COLO829 (cell line): ENCODE results near the gene NCKIPSD.
A peak's percentile ranks its signal among the peaks of the same experiment; 100 is the strongest.

Experiments used
- DNase-seq: peaks from one replicate; pipeline ENCODE4 v3.0.0; 2012; ENCODE audit warnings: low spot score

Gene NCKIPSD

DNA sequence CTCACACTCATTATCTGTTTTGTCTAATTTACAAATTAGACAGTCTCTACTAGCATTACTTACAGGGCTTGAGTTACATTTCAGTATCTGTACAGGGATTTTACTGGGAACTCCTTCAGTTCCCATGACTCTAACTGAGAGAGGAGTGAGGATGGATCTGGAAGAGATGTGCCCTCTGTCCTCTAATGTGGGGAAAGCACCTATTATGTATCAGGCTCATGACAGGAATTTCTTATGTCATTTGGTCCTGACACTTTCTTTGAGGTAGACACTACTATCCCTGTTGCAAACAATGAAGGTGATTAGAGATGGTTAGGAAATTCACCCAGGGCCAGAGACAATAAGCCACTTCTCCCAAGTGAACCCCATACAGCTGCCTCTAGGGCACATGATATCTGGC is 10.9 kb upstream of the NCKIPSD start:
- no peak for DNase-seq

DNA sequence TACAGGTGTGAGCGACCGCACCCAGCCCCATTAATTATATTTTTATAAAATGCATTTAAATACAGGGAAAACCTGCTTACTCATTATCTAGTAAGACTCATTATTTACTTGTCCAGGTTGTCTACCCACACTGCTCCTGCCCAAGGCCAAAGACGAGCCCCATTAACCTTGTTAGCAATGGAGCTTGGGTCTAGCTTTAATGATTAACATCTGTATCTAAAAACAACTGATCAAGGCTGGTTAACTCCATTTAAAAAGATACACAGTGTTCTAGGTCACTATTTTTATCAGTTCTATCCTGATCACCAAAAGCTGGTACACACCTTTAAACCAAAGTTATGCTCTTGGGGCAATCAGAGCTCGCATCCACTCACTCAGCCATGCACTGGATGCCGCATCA is 10.4 kb upstream of the NCKIPSD start:
- DNase-seq: no peak

DNA sequence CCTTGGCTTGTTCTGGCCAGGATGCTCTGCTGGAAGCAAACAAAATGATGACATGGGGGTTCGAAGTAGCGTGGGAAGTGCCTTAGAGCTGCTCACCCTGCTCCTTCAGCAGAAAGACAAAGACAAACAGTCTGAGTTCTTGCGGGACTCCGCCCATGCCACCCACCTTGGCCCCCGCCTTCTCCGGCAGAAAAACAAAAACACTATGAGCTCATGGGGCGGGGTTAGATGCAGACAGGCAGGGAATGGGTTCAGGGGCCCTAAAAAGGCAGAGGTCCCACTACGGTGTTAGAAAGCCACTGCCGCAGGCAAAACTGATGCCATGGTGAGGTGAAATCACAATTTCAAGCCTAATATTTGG is 9.7 kb upstream of the NCKIPSD start:
- no peak for DNase-seq

DNA sequence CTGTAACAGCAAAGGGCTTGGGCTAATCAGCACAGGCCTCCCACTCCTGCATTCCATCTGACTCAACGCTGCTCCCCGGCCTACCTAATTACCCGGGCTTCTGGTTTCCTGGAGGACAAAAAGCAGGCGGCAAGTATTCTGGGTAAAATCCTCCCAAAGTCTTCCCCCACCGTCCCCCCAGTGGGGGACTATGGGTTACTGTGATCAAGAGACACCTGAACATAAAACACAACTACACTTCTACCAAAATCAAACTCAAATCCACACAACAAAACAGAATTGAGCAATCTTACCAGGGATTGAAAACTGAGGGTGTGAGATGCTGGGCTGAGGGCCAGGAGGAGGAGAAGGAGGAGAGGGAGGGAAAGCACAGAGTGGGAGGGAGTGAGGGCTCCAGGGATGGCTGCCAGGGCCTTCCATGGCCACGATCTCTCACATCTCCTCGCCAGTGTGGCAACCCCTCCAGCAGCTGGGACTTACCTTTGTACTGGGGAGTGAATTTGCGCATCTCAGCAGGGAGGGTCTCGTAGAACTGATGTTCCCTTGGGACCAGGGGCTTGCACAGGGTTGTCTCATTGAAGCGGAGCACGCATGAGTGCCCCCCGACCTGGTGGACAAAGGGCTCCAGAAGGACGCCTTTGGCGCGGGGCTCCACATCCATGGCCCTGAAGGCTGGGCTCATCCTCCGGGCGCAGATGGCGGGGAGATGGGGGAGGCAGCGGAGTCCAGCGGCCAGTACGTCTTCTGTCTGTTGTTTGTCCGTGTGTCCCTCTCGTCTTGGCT is 9.1 kb upstream of the NCKIPSD start:
- peak; percentile 66 for DNase-seq

DNA sequence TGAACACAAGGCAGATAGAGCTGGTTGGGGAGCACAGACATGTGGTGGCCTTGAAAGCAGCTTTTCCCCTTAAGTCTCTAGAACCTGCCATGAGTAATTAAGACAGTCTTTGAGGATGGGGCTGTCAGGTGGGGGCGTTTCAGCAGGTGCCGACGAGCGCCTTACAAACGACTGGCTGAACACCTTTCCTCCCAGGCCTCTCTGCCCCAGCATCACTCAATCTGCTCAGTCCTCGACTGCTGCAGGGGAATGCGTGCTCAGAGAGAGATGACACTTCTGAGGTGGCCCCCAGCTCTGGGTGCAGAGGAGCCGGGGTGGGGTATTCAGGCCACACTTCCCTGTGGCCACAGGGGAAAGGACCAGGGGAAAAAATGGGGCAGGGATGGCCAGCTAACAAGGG is 8.1 kb upstream of the NCKIPSD start:
- DNase-seq: no peak

DNA sequence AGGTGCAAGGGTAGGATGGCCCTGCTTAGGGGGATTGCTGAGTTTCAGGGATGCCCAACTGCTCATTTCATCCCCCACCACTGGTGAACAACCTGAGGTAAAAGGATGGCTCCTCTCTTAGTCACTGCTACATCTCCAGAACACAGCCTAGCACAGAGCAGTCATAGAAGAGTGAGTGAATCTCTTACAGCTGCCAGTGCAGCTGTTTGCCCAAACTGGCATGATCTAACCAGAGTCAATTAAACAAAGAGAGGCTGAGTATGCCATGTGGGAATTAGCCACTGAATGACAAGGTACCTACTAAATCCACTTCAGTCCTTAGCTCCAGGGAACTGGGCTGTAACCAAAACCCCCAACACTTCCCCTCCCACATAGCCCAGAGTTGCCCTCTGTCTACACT is 6.8 kb upstream of the NCKIPSD start:
- DNase-seq: no peak

DNA sequence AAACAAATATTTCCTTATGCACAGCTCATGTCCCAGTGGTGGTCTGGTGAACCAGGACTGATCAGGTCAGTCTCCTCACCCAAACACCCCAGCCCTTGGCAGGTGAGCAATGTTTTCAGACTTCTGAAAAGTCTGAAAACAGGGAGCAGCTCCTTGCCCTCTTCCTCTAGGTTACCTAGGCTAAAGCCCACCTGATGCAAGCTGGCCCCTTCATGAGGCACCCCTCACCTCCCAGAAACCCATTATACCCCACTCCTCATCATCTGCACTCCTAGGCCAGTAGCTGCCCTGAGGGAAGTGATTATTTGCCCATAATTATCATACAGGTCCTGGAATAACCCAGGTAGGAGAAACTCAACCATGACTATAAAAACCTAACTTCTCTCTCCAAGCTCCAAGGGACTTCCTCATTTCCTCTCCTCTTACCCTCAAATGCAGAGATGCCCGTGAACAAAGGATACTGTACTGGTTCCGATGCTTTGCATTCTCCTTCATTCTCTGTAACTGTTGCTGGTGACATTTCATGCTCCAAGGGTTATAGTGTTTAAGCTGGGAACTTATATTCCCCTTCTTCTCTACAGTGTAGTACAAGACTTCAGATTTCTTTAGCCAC is 5.2 kb upstream of the NCKIPSD start:
- DNase-seq: no peak

DNA sequence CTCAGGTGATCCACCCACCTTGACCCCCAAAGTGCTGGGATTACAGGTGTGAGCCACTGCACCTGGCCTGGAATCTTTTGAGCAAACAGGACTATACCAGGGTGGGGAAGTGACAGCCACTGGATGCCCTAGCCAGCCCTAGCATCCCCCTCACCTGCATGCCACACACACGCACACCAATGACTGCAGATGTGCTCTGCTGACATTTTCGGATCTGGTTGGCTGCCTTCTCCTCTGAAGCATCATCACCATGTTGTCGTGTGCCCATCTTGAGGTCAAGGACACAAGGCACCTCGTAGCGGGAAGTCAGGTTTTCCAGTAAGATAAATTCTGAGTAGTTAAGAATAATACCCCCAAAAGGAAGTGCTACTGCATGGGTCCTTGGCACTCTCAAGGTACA is 3.7 kb upstream of the NCKIPSD start:
- no peak for DNase-seq

DNA sequence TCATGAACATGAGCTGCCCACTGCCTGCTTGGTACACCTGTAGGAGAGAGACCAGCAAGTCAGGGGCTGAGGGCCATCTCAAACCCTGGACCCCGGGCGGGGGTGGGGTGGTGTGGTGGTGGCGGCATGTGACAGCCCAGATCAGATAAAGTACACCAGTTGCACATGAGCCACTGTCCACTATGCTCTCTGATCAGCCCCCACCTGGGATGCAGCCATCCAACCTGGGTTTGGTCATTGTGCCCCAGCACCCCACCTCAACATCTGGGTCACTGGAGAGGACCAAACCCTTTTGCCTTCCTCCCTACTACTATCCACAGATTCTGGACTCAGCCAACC is 3.0 kb upstream of the NCKIPSD start:
- no peak for DNase-seq

DNA sequence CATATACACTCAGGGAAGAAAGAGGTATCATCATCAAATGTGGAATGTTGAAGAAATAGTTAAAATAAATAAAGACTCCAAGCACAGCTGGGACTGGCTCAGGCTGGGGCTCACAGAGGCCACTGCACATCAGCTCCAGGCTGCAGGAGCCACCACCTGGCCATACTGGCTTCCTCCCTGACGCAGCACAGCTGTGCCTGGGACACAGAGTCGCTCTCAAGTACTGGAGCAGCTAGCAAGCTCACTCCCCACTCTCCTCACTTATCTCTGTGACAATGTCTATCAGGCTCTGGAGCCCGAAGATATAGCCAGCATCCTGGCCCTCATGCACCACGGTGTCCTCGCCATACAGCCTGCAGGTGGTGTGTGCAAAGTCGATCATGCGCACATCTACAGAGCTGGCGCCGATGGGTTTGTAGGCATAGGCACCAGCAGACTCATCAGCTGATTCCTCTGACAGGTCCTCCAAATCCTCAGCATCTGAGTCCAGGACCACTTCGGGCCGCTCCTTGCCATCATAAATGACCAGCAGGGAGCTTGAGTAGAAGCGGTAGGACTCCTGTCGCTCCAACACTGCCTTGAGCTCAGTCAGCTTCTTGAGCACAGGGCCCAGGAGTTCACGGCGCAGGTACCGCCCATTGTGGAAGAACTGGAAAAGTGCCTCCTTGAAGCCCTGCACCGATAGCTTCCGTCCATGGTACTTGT is 2.5 kb upstream of the NCKIPSD start:
- no peak for DNase-seq

DNA sequence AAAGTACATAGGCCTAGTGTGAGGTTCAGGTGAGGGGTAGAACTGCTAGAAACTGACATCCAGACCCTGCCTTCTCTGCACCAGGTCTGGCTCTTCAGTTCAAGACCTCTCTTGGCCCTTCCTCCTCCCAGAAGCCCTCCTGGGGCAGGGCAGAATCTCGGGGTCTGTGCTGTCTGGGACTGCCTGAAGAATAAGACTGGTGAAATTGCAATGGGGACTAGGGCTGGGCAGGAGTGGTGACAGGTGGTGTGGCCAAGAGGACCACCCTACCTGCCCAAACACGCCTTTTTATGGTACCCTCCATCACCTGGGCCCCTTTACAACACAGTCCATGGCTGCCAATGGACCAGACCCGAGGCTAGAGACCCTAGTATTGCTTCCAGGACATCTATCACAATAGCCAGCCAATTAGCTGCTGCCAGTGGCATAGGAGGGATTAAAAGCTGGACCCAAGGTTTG is 1.5 kb upstream of the NCKIPSD start:
- DNase-seq: no peak

DNA sequence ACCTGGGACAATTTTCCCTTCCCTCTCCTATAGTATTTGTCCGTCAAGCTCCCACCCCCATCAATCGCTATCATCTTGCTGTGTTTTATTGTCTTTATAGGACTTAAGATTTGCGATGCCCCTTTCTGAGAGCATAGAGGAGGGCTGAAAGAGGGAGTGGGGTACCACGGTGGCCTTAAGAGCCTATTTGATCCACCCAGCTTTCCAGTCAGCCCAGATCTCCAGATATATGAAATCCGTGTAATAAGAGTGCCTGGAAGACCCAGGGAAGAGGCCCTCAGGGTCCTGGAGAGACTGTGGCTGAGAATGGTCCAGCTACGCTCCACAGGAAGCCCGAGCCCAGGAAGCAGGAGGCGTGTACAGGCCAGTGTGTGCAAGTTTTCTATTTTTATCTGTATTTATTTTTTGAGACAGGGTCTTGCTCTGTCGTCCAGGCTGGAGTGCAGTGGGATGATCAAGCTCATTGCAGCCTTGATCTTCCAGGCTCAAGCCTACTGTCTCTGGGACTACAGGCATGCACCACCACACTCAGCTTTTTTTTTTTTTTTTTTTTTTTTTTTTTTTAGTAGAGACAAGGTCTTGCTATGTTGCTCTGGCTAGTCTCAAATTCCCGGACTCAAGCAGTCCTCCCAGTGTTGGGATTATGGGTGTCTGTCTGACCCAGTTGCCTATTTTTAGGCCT is 964 bp upstream of the NCKIPSD start:
- DNase-seq: no peak

DNA sequence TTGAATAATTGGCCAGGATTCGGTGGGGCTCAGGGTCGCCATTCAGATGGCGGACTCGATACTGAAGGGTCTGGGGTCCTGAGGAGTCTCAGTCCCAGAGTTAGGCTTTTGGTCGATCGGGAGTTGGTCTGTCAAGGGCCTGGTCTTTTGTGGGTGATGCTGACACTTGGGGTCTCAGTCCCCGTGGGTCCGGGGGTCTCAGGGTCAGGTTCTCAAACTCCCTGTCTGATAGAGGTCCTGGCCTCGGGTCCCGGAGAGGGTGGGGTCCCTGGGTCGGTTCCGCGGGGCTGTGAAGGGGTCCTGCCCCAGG is 467 bp downstream of the NCKIPSD start:
- no peak for DNase-seq

DNA sequence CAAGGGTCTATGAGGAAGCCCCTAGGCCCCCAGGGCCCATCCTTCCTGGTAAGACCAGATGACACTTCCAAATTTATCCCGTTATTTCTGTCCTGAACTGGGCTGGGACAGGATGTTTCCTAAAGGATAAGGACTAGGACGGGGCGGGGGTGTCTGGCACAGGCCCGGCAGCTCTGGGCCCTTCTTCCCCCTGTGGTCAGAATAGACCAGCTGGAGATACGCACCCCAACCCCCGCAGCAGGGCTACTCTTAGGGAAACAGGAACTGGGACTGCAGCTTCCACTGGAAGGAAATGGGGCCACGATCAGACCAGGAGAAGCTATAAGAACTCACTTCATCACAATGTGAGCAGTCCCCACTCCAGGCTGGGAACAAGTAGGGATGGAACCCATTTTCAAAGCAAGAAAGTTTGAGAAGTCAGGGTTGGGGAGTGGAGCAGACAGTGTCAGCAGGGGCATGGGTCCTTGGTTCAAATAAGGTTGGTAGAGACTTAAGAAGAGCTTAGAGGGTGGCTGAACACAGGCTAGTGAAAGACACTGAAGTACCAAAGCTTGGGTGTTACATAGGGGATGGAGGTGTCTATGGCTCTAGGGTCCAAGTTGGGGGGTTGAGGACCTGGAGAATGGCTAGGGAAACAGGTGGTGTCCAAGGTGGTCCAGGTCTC is 1.1 kb downstream of the NCKIPSD start:
- DNase-seq: no peak

DNA sequence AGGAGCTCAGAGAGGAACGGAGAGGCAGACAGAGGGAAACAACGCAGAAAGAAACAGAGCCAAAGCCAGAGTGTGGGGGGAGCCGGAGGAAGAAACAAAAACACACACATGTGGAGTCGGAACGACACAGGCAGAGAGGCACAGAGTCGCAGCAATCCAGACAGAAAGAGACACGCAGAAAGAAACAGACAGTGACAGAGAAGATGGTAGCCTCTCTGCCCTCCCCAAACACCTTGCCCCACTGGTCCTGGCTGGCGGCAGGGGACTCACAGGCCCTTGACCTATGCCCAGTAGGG is 1.7 kb downstream of the NCKIPSD start:
- DNase-seq: no peak

DNA sequence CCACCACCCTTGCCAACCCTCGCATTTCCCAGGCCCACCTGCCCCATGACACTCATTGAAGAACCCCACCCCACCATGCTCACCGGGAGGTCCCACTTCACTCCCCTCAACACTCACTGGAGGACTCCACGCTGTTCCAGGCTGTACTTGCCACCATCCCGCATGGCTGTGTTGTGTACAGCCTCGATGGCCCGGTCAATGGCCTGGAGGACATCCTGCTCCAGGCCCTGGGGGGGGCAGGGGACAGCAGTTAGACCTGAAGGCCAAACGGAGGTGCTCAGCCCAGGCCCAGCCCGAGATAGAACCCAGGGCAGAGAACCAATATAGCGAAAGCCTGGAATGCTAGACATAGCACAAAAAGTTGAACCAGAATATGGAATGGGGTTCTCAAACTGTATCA is 2.9 kb downstream of the NCKIPSD start:
- DNase-seq: no peak

DNA sequence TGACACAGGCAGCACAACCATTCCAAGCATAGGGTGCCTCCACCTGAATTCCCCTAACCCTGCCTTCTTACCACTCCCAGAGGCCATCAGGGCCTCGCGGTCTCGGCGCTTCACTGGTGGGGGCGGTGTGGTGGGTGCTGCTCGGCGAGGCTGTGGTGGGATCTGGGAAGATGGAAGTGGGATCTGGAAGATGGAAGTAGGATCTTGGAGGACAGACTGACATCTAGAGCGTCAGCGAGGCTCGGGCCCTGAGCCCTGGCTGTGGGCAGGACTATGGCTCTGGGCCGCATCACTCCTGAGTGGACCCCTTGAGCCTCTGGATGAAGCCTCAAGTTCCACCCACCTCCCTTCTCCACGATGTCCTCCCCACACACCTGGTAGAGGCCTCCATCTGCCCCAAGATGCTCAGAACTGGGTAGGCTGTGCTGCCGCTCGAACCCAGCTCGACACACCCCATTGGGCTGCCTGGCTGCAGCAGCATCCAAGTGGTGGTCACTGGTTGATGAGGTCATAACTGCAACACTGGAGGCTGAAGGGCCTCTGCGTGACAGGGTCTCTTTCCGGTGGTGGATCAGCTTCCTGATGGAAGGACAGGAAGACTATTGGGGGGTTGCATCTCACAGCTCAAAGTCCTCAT is 3.6 kb downstream of the NCKIPSD start:
- no peak for DNase-seq

DNA sequence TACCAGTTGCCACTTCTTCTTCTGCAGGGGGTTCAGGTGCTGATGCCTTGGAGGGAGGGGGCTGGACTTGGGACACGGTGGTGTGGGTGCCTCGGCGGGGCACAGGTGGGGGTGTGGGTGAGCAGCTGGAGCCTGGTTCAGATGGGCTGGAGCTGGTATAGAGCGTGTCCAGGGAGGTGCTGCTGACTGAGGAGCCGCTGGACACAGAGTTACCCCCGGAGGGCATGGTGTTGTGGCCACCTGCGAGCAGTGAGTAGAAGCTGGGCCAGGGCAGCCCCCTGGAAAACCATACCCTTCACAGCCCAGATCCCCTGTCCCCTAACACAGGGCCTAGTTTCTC is 4.2 kb downstream of the NCKIPSD start:
- no peak for DNase-seq

DNA sequence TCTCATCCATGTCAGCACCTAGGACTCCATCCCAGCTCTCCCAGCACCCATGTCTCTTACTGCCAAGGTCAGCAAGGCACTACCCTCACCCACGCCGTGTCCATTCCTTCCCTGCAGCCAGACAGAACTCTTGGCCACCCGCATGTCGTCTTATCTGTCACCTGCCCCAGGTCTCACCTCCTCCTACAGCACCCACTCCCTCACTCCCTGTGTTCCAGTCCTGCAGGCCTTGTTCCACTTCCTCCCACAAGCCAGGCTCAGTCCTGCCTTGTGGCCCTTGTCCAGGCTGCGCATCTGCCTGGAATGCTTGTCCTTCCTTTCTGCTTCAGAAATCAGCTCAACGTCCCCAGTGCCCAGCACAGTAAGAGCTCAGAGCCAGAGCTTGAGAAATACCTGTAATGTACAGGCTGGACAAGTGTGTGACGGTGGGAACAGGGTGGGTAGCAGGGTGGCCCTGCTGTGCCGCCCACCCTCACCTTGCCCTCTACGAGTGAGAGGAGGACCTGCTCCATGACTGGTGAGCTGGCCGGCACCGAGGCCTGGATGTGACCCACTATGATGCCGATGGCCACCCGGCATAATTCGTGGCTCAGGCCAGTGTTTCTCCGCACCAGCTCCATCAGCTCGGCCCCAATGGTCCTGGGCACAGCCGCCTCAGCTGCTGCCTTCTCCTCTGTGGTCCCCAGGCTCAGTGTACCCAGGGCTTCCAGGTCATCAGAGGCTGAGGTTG is 4.7 kb downstream of the NCKIPSD start:
- DNase-seq: no peak

DNA sequence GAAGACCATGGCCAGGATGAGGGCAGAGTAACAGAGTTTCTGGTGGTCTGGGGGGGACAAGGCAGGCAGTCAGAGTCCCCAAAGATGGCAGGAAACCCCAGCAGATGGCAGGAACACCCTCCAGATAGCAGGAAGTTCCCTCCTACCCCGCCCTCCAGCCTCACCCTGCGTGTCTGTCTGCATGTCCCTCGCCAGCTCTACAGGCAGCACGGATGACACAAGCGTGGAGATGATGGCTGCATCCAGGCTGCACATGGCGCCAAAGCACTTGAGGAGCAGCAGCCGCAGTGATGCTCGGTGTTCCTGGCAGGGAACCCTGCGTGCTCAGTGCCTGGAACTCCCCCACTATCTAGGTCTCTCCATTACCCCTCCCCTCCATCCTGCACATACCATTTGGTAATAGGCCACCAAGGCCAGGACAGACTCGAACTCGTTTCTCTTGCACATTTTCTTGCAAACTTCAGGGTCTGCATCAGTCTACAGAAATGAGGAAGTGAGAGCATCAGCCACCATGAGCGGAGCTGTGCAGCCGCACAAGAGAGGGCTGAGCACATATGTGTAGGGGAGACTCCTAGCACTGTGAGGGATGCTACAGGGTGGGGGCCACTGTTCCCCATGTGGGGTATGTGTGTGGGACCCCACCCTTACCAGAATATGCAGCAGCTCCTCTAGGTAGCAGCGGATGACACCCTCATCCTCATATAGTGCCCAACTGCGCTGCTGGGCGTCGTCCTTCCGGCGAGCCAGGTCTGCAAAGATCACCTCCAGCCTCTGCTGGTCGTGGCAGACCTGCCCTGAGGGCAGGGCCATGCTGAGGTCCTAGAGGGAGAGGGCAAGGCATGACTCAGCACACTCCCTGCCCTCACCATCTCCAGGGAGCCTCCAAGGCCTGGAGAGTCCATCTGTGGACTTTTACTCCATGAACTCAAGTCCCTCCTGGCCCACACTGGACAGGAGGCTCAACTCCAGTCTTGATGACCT is 6.0 kb downstream of the NCKIPSD start:
- DNase-seq: no peak
